ENCODE results near the gene ZBTB8OS.
"Not testable (repeated sequence)": the region's sequence is repeated elsewhere in the genome, so short reads cannot be mapped to it uniquely, and the experiment has no call there.

ZBTB8OS gene

GRCh38 chr1:32647308-32648134 lies 2.8 kb downstream of the ZBTB8OS start:
- DNase-seq = no peak

GRCh38 chr1:32644426-32644825 lies 5.9 kb downstream of the ZBTB8OS start:
- DNase-seq = no peak

- DNase-seq = not testable (repeated sequence)
Observed at GRCh38 chr1:32642292-32642827, 8.0 kb downstream of the ZBTB8OS start.

GRCh38 chr1:32639489-32640075 lies 10.8 kb downstream of the ZBTB8OS start:
- no peak for DNase-seq

- no peak for DNase-seq
Observed at GRCh38 chr1:32636914-32637645, 13.3 kb downstream of the ZBTB8OS start.

- no peak for DNase-seq
Observed at GRCh38 chr1:32635508-32636277, 14.7 kb downstream of the ZBTB8OS start.

- no peak for DNase-seq
Observed at GRCh38 chr1:32632829-32633228, 17.5 kb downstream of the ZBTB8OS start.

- DNase-seq = not testable (repeated sequence)
Observed at GRCh38 chr1:32630173-32630572, 20.2 kb downstream of the ZBTB8OS start.

- no peak for DNase-seq
Observed at GRCh38 chr1:32627596-32628162, 22.7 kb downstream of the ZBTB8OS start.

GRCh38 chr1:32626176-32626575 lies 24.2 kb downstream of the ZBTB8OS start:
- no peak for DNase-seq

- DNase-seq = no peak
Observed at GRCh38 chr1:32623775-32624174, 26.6 kb downstream of the ZBTB8OS start.

GRCh38 chr1:32622806-32623681 lies 27.3 kb downstream of the ZBTB8OS start:
- no peak for DNase-seq

GRCh38 chr1:32622205-32622604 lies 28.1 kb downstream of the ZBTB8OS start:
- no peak for DNase-seq

GRCh38 chr1:32619701-32620485 lies 30.5 kb downstream of the ZBTB8OS start:
- DNase-seq = no peak

GRCh38 chr1:32618673-32619221 lies 31.6 kb downstream of the ZBTB8OS start:
- DNase-seq = no peak

GRCh38 chr1:32613472-32613871 lies 36.9 kb downstream of the ZBTB8OS start:
- DNase-seq = no peak

- DNase-seq = peak; percentile 89
Observed at GRCh38 chr1:32612189-32612881, 38.0 kb downstream of the ZBTB8OS start.

GRCh38 chr1:32611859-32612188 lies 38.5 kb downstream of the ZBTB8OS start:
- DNase-seq = no peak

- DNase-seq = no peak
Observed at GRCh38 chr1:32609180-32609579, 41.2 kb downstream of the ZBTB8OS start.
